HG03280 (cell line): ENCODE measurements around the gene BEST1.
"Not testable (repeated sequence)": the region's sequence is repeated elsewhere in the genome, so short reads cannot be mapped to it uniquely, and the experiment has no call there.

ENCODE experiments used
- ATAC-seq: cut with Tn5 transposase; IDR thresholded peaks from one replicate; pipeline ENCODE4 v1.9.1; 2021; ENCODE audit warnings: mild to moderate bottlenecking, moderate library complexity; ENCODE audit not compliant: unreplicated experiment

BEST1 gene

DNA sequence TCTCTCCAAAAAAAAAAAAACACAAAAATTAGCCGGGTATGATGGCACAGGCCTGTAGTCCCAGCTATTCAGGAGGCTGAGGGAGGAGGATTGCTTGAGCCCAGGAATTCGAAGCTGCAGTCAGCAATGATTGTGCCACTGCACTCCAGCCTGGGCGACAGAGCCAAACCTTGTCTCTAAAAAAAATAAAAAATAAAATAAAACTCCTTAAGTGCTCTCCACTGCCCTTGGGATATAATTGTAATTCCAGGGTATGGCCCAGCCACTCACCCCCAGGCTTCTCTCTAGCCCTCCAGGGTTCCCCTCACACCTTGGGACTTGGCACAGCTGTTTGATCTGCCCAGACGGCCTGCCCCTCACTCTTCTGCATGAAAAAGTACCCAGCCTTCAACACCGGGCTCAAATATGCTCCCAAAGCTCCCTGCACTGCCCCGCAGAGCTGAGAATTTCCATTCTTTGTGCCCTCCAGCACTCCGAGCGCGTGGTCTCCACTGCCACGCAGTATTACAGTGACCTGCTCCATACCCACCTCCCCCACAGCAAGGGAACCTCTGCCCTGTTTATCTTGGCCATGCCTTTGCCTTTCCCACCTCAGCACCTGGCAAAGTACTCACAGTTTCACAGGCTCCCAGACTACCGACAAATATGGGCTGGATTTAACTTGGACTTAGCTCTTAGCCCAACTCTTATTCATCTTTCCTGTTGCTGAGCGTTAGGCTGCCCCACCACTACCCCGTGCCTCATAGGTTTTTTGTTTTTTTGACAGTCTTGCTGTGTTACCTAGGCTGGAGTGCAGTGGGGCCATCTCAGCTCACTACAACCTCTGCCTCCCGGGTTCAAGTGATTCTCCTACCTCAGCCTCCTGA, 24.8 kb downstream of the BEST1 start:
- no peak for ATAC-seq

DNA sequence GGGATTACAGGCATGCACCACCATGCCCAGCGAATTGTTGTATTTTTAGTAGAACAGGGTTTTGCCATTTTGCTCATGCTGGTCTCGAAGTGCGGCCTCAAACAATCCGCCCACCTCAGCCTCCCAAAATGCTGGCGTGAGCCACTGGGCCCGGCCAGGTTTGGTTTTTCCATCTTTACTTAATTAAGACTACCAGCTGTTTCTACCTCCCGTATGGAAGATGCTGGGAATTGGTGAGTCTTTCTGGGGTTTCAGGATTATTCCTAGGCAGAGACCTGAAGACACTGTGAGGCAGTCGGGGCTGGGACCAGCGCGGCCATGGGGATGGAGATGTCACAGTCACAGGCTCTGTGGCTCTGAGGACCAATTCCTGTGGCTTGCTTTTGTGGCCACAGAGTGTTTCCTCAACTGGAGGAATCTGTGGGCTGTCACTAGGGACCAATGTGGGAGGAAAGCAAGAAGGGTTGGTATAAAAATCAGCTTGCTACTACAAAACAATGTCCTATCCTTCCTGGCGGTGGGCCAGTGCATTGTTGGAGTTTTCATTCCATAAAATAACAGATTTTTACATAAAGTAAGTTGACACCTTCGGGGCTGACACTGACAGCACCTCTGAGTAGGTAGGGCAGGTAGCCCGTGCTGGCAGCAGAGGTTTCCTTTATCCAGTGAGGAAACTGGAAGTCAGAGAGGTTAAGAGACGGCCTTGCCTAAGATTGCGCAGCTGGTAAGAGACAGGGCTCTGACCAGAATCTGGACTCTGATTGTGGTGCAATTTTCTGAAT, 25.7 kb downstream of the BEST1 start:
- no peak for ATAC-seq

DNA sequence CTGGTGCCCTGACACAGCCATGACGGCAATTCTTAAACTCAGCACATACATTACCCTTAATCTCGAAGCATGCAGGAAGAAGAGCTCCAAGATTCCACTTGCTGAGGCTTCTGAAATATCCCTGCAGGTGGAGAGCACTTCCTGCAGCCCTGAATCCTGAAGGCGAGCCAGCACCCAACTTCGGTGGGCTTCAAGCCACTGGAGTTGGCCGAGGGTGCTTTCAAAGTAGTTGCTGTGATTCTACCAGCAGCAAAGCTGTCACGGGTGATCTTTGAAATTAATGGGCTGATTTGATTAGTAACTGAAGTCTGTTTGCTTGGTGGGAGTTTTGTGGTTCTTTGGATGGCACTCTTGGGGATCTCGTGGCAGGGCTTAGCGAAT, 26.3 kb downstream of the BEST1 start:
- no peak for ATAC-seq

DNA sequence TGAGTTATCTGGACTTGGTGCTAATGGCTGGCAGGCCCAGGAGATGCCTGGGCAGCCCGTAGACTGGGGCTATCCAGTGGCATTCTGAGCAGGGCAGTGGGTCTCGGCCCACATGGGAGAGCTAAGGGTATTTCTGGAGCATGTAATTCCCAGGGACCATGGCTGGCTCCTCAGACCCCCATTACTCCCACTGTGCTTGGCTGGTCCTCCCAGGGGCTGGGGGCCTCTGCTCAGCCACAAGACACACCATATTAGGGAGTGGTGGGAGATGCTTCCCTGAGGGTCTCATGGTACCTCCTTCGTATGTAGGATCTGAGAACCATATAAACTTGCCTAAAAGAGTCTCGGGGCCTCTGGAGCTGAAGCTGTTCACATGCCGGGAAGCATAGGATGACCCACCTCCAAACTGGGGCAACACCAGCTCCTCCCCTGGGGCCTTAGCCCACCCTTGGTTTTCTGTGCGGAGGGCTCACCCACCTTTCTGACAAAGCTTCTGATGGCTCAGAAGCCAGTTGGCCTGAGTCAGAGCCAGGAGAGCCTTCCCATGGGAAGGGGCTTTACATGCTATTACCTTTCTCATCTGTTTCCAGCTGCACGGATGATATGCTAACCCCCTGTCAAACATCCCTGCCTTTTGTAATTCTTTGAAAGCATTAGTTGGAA, 26.8 kb downstream of the BEST1 start:
- no peak for ATAC-seq

DNA sequence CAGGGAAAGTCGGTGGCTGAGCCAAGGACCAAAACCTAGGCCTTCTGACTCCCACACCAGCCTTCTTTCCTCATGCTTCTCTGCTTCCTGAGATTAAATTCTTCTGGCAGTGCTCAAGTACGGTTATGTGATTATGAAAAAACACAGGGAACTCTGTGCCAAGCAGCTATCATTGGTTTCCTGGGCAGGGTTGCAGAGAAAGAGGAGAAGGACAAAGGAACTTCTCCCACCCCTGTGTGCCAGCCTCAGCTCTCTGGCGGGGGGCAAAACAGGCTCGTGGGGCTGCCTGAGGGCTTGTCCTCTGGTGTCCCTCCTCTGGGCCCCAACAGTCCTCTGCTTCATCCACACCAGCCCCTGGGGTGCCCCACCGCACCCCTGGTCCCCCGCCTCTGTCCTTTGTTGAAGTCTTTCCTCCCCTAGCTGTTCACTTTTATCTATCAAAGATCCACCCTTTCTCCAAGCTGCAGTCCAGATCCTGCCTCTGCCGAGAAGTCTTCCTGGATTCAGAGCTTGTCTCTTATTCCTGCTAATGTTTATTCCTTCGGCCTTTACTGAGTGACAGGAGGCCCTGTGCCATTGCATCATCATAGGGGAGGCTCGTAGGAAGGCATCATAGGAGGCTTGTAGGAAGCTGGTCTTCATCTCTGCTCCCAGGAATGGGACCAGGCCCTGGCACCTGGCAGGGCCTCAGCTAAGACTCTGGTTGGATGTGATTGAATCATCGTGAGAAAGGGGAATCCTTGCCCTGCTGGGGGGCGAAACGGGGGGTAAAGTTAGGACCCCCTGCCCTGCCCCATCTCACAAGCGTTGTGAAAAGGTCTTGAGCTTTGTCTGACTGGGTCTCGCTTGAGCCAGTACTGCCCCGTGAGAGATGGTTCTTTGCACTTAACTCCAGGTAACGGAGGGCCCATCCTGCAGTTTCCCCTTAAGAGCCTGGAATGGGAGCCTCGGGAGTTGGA, 28.8 kb downstream of the BEST1 start:
- ATAC-seq, result no peak

DNA sequence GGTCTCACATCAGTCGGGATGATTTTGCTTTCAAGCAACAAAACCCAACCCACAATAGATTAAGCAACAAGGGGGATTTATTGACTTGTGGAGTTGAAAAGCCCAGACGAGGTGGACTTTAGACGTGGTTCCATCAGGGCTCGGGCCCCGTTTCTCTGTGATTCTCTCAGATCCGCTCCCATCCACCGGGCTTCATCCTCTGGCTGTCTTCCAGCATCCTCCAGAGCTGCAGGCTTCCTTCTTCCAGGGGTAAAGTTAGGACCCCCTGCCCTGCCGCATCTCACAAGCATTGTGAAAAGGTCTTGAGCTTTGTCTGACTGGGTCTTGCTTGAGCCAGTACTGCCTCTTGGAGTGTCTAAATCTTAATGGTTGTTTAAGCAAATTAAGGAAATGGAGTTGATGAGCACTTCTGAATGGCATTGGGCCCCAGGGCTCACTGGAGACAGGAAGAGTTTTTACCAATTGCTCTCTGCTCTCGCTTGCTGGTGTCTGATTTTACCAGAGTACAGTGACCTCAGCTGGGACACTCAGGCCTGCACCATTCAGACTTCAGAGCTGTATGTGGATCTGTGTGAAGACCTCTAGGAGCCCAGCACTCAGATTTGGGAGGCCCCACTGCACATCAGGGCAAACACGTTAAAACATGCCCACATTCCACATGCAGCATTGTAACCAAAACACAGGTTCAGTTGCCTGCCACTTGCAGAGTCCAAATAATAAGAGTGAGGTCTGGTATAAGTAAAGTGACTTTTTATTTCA, 30.8 kb downstream of the BEST1 start:
- no peak for ATAC-seq

DNA sequence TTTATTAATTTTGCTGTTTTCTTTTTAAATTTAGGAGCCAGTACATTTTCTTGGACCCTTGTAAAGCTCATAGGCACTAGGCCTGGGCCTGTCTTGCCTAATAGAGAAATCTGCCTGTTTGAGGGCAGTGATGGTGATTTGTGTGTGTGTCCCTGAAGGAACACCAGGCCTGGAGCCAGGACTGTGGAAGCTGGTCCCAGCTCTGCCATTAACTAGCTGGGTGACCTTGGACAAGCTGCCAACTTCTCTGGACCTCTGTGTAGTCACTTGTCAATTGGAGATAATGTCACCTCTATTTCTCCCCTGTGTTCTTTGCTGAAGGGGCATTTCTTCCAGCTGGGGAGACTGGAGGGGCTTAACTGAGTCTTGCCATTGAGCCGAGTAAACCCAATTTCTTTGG, 33.3 kb downstream of the BEST1 start:
- ATAC-seq, result no peak

DNA sequence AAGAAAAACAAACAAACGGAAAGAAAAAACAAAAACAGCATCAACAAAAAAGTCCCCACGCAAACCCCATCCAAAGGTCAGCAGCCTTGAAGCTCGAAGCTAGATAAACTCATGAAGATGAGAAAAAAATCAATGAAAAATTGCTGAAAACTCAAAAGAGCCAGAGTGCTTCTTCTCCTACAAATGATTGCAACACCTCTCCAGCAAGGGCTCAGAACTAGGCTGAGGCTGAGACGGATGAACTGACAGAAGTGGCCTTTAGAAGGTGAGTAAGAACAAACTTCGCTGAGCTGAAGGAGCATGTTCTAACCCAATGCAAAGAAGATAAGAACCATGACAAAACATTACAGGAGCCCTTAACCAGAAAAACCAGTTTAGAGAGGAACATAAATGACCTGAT, 35.7 kb downstream of the BEST1 start:
- no peak for ATAC-seq

DNA sequence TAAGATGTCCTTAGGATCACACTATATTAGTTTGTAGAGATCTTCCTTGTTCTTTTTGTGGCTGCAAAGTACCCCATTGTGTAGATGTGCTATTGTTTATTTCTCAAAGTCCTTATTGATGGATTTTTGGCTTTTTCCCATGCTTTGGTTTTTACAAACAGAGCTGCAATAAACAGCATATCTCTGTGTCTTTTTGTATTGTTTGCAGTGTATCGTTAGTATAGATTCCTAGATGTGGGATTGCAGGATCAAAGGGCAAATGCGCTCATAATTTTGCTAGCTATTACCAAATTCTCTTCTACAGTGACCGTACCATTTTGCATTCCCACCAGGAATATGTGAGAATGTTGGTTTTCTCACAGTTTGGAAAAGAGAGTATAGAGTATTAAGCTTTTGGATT, 44.8 kb downstream of the BEST1 start:
- ATAC-seq, result no peak

DNA sequence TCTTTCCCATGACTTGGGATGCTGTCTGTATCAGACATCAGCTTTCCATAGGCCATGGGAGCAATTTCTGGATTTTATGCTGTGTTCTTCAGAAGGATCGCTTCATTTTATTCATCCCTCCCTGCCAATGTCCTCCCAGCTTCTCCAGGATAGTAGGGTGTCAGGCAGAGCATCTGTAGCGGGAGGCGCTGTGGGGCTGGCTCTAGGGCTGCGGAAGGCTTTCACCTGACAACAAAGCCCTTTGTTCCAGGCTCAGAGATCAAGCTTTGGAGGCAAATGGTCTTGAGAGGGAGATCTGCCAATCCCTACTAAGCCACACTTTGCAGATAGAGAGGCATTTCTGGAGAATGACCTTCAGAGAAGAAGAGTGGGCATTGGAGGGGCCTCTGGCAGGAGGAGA, 46.8 kb downstream of the BEST1 start:
- no peak for ATAC-seq

DNA sequence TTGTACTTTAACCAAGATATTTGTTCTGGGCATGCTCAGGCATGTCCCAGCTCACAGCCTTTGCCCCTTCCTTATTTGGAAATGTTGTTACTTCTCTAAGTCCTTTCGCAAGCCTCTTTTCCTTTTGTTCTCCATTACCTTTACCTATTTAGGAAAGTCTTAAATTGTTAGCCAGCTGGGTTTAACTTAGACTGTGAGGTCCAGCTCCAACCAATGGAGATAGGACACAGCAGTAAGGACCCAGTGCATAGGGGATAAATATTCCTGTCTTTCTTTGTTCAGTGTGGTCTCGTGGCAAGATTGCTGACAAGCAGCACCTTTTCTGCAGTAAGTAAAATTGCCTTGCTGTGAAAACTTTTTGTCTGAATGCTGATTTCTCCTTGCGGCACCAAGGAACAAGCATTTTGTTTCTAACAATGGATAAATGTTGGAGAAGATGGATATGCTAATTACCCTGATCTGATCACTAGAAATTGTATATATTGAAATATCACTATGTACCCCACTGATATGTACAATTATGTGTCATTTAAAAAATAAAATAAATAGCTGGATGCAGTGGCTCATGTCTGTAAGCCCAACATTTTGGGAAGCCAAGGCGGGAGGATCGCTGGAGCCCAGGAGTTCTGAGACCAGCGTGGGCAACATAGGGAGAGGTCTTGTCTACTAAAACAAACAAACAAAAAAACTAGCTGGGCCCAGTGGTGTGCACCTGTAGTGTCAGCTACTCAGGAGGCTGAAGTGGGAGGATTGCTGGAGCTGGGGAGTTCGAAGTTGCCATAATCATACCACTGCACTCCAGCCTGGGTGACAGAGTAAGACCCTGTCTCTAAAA, 49.2 kb downstream of the BEST1 start:
- ATAC-seq, result no peak

DNA sequence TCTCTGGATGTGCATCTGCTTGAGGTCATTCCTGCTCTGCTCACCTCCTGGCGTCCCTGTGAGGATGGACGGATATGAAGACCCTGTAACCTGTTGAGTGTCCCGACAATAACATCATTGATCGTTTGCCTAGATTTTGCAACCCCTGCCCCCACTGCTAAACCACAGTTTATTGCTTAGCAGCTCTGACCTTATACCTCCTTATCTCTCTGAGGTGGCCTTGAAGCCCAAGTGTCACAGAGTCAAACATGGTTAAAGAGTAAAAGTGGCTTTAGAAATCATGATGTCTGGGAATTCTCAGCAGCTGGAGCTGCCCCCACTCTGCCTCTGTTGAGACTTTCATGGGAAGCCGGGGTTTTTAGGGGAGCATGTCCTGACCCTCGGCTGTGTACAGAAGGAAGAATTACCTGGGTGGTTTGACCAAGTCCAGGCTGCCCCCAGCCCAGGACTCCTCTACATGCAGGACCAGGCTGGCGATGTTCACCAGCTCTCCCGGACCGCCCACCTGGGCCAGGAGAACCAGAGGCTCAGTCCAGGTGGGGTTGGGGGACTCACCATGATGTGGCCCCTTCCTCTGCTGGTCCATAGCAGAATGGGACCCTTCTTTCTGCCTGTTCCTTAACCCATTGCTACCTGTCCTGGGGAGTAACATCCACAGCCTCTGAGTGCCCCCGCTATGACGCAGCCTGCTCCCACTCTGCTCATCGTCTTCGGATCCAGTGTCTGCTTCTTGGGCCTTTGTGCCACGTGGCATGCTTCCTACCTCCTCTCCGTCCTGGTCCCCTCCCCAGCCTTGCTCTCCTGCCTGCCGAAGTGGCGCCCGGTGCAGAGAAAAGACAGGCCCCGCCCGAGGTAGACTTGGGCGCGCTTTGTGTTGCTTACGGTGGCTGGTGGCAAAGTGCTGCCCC, 50.6 kb downstream of the BEST1 start:
- no peak for ATAC-seq

DNA sequence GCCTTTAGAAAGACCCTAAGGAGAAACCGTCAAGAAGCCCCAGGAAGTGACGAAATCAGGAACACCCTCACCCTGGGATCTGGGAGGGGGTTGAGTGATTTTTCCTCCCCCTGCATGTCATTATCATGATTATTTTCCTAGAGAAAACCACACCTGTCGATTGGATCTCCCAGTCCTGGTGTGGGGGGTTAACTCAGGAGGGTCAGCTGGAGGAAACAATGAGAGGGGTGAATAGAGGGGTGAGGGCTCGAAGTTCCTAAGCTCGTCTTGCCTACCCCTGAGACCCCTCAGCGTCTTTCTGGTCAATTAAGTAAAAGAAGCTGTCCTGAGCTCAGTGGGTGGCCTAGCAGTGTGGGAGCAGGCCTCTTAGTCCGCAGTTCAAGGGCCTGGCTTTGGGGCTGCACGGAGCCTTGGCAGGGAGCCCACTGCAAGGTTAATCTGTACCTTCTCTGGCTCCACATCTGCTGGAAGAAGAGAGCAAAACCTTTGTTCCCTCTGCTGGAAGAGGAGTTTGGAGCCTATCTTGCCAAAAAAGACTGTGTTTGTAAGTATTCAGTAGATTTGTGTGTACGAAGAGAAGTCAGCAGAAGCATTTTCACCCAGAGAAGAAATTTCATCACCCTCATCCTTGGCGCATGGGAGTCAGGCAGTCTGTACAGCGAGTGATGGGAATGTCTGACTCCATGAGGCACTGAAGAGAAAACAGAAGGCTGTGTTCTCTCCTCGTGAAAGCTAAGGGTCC, 51.5 kb downstream of the BEST1 start:
- no peak for ATAC-seq

DNA sequence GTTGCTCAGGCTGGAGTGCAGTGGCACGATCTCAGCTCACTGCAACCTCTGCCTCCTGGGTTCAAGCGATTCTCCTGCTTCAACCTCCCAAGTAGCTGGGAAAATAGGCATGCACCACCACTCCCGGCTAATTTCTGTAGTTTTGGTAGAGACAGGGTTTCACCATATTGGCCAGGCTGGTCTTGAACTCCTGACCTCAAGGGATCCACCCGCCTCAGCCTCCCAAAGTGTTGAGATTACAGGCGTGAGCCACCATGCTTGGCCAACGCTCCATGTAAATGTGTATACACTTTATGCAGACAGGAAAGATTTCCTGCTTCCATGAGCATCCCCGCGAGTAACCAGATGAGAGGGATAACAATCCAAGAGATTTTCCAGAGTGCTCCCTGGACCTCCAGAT, 52.1 kb downstream of the BEST1 start:
- ATAC-seq, result not testable (repeated sequence)

DNA sequence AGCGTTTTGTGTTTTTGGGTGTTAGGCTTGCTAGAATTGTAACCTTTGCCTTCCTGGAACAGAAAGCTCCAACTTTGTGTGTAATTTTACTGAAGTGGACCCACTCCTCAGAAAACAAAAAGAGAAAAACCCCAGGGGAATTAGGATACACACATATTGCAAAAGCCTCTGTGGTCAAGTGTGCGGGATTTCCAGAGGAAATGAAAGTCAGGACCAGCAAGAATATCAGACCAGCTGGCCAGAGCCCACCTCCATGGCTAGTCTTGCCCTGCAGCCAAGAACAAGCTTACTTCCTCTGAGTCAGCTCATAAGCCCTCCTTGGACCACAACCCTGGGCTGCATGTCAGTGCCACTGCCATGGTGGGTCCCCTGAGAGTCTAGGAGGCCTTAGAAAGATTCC, 54.3 kb downstream of the BEST1 start:
- no peak for ATAC-seq

DNA sequence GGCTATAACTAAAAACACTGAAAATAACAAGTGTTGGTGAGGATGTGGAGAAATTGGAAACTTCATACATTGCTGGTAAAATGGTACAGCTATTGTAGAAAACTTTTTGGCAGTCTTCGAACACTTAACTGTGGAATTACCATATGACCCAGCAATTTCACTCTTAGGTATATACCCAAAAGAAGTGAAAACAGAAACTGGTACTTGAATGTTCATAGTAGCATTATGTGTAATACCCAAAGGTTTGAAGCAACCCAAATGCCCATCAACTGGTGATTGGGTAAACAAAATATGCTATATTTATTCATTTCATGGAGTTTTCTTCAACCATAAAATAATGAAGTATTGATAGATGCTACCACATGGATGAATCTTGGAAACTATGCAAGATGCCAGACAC, 58.0 kb downstream of the BEST1 start:
- ATAC-seq, result no peak

DNA sequence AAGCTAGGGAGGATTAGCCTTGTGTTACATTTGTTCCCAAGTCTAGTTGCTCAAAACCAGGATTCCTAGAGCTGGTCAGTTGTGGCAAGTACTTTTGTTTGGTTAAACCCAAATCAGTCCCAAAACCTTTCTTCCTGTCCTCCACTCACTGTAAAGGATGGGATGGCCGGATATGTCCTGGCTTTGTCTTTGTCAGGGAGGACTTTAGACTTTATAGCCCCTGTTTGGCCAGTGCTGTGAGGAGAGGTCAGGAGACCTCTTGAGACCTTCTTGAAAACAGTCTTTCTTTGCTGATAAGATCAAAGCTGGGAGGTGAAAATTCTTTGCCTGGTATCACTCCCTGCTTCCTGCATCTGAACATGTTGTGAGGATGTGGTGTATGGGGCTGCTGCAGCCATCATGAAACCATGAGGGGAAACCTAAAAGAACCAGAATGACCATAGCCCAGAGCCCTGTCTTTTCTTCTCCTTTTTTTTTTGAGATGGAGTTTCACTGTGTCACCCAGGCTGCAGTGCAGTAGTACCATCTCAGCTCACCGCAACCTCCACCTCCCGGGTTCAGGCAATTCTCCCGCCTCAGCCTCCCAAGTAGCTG, 60.9 kb downstream of the BEST1 start:
- no peak for ATAC-seq
